ENCODE measurements around the gene MLLT3.
A peak's percentile ranks its signal among the peaks of the same experiment; 100 is the strongest.

The MLLT3 gene

DNA sequence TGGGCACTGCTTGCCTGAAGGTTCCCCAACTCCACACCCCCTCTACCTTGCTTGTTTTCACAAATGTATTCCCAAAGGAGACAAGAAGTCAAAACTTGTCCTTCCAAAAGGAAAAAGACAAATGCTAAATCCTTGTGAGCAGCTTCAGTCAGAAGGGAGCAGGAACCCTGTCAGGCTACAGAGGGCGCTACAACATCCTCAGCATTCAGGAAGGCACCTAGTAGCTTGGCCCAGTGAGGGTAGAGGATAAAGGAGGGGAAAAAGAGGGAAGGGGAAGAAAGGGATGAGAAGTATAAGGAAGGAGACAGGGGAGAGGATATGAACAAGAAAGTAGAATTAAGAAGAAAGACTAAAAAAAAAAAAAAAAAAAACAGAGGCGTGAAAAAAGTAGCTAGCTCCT lies 97.5 kb downstream of the MLLT3 start:
- H3K36me3 Mint-ChIP-seq (ENCODE audit: low read depth): peaks cover 4% of the 10 kb centered on the region
- H3K4me1 Mint-ChIP-seq: no peaks in the 10 kb centered on the region
- H3K27ac Mint-ChIP-seq: peak overlapping the region in 1 of 3 experiments; percentile 2
- TF ChIP-seq, protein P1, sequence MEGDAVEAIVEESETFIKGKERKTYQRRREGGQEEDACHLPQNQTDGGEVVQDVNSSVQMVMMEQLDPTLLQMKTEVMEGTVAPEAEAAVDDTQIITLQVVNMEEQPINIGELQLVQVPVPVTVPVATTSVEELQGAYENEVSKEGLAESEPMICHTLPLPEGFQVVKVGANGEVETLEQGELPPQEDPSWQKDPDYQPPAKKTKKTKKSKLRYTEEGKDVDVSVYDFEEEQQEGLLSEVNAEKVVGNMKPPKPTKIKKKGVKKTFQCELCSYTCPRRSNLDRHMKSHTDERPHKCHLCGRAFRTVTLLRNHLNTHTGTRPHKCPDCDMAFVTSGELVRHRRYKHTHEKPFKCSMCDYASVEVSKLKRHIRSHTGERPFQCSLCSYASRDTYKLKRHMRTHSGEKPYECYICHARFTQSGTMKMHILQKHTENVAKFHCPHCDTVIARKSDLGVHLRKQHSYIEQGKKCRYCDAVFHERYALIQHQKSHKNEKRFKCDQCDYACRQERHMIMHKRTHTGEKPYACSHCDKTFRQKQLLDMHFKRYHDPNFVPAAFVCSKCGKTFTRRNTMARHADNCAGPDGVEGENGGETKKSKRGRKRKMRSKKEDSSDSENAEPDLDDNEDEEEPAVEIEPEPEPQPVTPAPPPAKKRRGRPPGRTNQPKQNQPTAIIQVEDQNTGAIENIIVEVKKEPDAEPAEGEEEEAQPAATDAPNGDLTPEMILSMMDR (IDR thresholded peaks at IDR 0.05; ENCODE audit: unreplicated experiment in 3 of 3): no peak
- H3K4me3 Mint-ChIP-seq: no peak overlapping the region
- H3K9me3 Mint-ChIP-seq: peaks cover 2% of the 10 kb centered on the region
- no peaks in the 10 kb centered on the region for H3K27me3 Mint-ChIP-seq (ENCODE audit: low read depth)

DNA sequence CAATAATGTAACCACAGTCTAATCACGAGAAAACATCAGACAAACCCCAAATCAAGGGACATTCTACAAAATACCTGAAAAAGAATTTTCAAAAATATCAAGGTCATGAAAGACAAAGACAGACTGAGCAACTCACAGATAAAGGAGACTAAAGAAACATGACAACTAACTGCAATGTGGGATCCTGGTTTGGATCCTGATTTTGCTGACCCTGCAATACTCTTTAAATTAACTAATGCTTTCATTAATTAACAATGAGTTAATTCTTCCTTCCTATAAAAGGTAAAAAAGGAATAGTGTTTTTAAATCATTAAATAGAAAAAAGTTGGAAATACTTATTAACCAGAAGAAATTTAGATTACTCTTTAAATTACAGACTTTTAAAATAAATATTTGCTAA lies 103.6 kb downstream of the MLLT3 start:
- H3K4me3 Mint-ChIP-seq: no peak overlapping the region
- TF ChIP-seq, protein P1 (IDR thresholded peaks at IDR 0.05; ENCODE audit: unreplicated experiment in 3 of 3): no peak
- no peaks in the 10 kb centered on the region for H3K27me3 Mint-ChIP-seq (ENCODE audit: low read depth)
- H3K27ac Mint-ChIP-seq: no peak overlapping the region
- no peaks in the 10 kb centered on the region for H3K4me1 Mint-ChIP-seq
- H3K9me3 Mint-ChIP-seq: peaks cover 2% of the 10 kb centered on the region
- H3K36me3 Mint-ChIP-seq (ENCODE audit: low read depth): peaks cover 4% of the 10 kb centered on the region

DNA sequence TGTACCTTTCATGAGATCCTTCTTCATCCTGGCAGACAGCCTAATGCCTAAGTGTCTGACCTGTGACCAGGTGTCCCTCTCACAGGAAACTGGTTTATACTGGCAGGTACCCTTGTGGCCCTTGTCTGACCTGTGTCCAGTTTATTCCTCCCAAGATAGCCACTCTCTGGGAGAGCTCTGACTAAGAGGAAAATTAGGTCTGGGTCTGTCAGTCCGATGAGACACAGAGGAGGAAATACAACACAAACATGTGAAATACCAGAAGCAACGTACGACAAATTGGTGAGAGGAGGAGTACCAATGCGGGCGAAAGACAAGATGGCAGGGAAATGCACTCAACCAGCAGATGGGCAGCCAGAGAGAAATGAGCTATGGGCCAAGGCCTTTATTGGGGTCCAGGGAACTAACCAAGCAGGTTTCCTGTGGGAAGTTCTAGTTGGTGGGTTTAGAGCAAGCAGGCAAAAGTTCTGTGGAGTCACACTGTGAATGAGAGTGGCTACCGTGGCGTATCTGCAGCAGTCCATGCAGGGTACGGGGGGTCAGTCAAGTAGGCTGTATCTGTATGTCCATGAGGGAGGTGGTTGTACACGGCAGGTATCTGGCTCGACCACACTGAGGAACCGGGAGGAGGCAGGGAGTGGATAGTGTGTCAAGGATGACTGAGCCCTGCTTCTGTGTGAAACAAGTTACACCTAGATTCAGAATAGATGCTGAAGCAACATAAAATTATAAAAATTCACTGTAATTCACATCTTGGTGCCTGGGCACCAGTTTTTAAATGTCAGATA lies 109.0 kb downstream of the MLLT3 start:
- H3K4me3 Mint-ChIP-seq: no peak overlapping the region
- H3K9me3 Mint-ChIP-seq: no peaks in the 10 kb centered on the region
- H3K4me1 Mint-ChIP-seq: peaks cover 17% of the 10 kb centered on the region
- no peaks in the 10 kb centered on the region for H3K36me3 Mint-ChIP-seq (ENCODE audit: low read depth)
- no peaks in the 10 kb centered on the region for H3K27me3 Mint-ChIP-seq (ENCODE audit: low read depth)
- peak overlapping the region in 1 of 3 experiments; percentile 23 for H3K27ac Mint-ChIP-seq
- TF ChIP-seq, protein P1 (IDR thresholded peaks at IDR 0.05; ENCODE audit: unreplicated experiment in 3 of 3): no peak

DNA sequence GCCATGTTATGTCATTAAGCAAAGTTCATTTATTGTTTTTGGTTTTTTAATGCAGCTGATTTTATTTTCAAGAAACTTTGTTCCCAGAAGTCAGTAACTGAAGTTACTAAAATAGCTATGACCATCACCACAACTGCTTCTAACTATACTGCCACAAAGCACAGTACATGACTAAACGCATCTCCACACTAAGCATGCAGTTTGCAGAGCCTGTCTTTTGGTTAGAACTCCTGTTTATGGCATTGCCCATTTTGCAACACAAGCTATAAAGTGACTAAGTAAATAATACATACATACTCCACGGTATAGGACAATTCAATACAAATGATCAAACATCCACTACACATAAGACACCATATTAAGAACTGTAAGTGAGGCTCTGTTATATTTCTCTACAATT lies 109.7 kb downstream of the MLLT3 start:
- Mint-ChIP-seq H3K27me3 (ENCODE audit: low read depth) (no peaks in the 10 kb centered on the region), H3K27ac (no peak overlapping the region), H3K4me3 (no peak overlapping the region), H3K36me3 (ENCODE audit: low read depth) (no peaks in the 10 kb centered on the region), H3K9me3 (no peaks in the 10 kb centered on the region), H3K4me1 (peaks cover 23% of the 10 kb centered on the region)
- TF ChIP-seq, protein P1 (IDR thresholded peaks at IDR 0.05; ENCODE audit: unreplicated experiment in 3 of 3): no peak

DNA sequence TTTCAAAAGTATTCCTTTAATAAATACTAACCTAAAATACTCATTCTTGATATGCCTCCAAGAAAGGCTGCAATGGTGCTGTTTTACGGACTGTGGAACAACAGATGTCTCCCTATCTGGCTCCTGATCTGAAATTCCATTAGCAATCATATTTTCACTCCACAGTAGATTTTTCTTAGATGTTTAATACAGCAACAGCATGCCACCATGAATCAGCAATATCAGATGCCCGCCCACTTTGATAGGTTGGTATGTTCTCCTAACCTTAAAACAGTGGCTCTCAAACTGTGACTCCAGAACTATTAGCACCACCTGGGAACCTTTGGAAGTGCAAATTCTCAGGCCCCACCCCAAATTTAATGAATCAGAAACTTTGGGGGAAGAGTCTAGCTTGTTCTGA lies 110.2 kb downstream of the MLLT3 start:
- Mint-ChIP-seq H3K4me1 (peaks cover 28% of the 10 kb centered on the region), H3K36me3 (ENCODE audit: low read depth) (no peaks in the 10 kb centered on the region), H3K27ac (no peak overlapping the region), H3K4me3 (no peak overlapping the region), H3K9me3 (no peaks in the 10 kb centered on the region), H3K27me3 (ENCODE audit: low read depth) (no peaks in the 10 kb centered on the region)
- TF ChIP-seq, protein P1 (IDR thresholded peaks at IDR 0.05; ENCODE audit: unreplicated experiment in 3 of 3): no peak

GRCh38 chr9:20511686-20512085 lies 110.6 kb downstream of the MLLT3 start:
- Mint-ChIP-seq H3K27ac (no peak overlapping the region), H3K9me3 (no peaks in the 10 kb centered on the region), H3K36me3 (ENCODE audit: low read depth) (no peaks in the 10 kb centered on the region), H3K4me1 (peaks cover 30% of the 10 kb centered on the region), H3K4me3 (no peak overlapping the region), H3K27me3 (ENCODE audit: low read depth) (no peaks in the 10 kb centered on the region)
- TF ChIP-seq, protein P1 (IDR thresholded peaks at IDR 0.05; ENCODE audit: unreplicated experiment in 3 of 3): no peak

All from nephron (organoid).